HepG2 (cell line): ENCODE measurements around the gene SNIP1. TPM values are rescaled to one million over a fixed set of nuclear protein-coding genes. Genes with fewer than 3 reads are reported as not detected.
A peak's percentile ranks its signal among the peaks of the same experiment; 100 is the strongest.

Source experiments
- ASH2L ChIP-seq: fragments of 300-600, 200-600 bp; sonication (generic); IDR thresholded peaks from 2 replicates; pipeline ENCODE4 v1.7.0; 2017; ENCODE audit warnings: low read depth, mild to moderate bottlenecking, moderate library complexity, mixed read lengths, low read length; ENCODE audit not compliant: insufficient read length
- CC2D1A ChIP-seq: sonication (generic); formaldehyde crosslinking; IDR thresholded peaks from 2 replicates; pipeline ENCODE4 v1.8.1; 2023; ENCODE audit warnings: mild to moderate bottlenecking, missing genetic modification reagents
- DNMT3B ChIP-seq: conservative IDR thresholded peaks from 2 replicates; pipeline ENCODE4 v1.6.1; 2016; ENCODE audit warnings: missing biosample characterization, control low read depth
- E2F1 ChIP-seq: sonication (generic); formaldehyde crosslinking; IDR thresholded peaks from 2 replicates; pipeline ENCODE4 v1.5.0; 2020; ENCODE audit warnings: missing genetic modification reagents
- EP300 ChIP-seq, 3 experiments: sonication (generic) in 1 of 3; formaldehyde crosslinking in 1 of 3; IDR thresholded peaks; 2 replicates each; pipeline versions ENCODE4 v1.5.1 to v1.6.1; 2011 to 2020; ENCODE audit warnings: low read depth in 2 of 3, low read length in 2 of 3, borderline replicate concordance in 1 of 3, improper control_type of control experiment in 1 of 3, mild to moderate bottlenecking in 1 of 3, missing genetic modification reagents in 1 of 3, moderate library complexity in 1 of 3
- HDAC2 ChIP-seq: sonication (generic); formaldehyde crosslinking; IDR thresholded peaks from 2 replicates; pipeline ENCODE4 v1.4.0; 2020; ENCODE audit warnings: missing genetic modification reagents
- HINFP ChIP-seq: sonication (generic); formaldehyde crosslinking; IDR thresholded peaks from 2 replicates; pipeline ENCODE4 v1.4.0; 2020; ENCODE audit warnings: low read depth, mild to moderate bottlenecking, missing genetic modification reagents
- MED13 ChIP-seq: sonication (generic); formaldehyde crosslinking; IDR thresholded peaks from 2 replicates; pipeline ENCODE4 v1.5.0; 2020; ENCODE audit warnings: missing genetic modification reagents
- MTA3 ChIP-seq: sonication (generic); formaldehyde crosslinking; IDR thresholded peaks from 2 replicates; pipeline ENCODE4 v1.4.0; 2020; ENCODE audit warnings: missing genetic modification reagents
- NR2F2 ChIP-seq: IDR thresholded peaks from 2 replicates; pipeline ENCODE4 v1.6.1; 2012; ENCODE audit warnings: low read depth, inconsistent platforms, borderline replicate concordance
- NRL ChIP-seq: sonication (generic); formaldehyde crosslinking; IDR thresholded peaks from 2 replicates; pipeline ENCODE4 v1.5.0; 2020; ENCODE audit warnings: missing genetic modification reagents, mild to moderate bottlenecking, moderate library complexity, borderline replicate concordance
- RBFOX2 ChIP-seq: fragments of 200-400 bp; formaldehyde crosslinking; IDR thresholded peaks from 2 replicates; pipeline ENCODE4 v1.6.1; 2017; ENCODE audit warnings: low read depth, mild to moderate bottlenecking, low read length
- RFXAP ChIP-seq: sonication (generic); formaldehyde crosslinking; IDR thresholded peaks from 2 replicates; pipeline ENCODE4 v1.4.0; 2020; ENCODE audit warnings: missing genetic modification reagents, borderline replicate concordance
- STAT5B ChIP-seq: sonication (generic); formaldehyde crosslinking; IDR thresholded peaks from 2 replicates; pipeline ENCODE4 v1.4.0; 2020; ENCODE audit warnings: missing genetic modification reagents
- TERF1 ChIP-seq: sonication (generic); formaldehyde crosslinking; IDR thresholded peaks from 2 replicates; pipeline ENCODE4 v1.8.0; 2022; ENCODE audit warnings: mild to moderate bottlenecking, missing genetic modification reagents, moderate library complexity
- ZBTB25 ChIP-seq: IDR thresholded peaks from 2 replicates; pipeline ENCODE4 v1.6.1; 2018; ENCODE audit warnings: missing genetic modification reagents
- ZBTB43 ChIP-seq: sonication (generic); formaldehyde crosslinking; conservative IDR thresholded peaks from 2 replicates; pipeline ENCODE4 v1.4.0; 2020; ENCODE audit warnings: missing genetic modification reagents
- ZFP36L1 ChIP-seq: sonication (generic); formaldehyde crosslinking; IDR thresholded peaks from 2 replicates; pipeline ENCODE4 v1.8.0; 2022; ENCODE audit warnings: mild to moderate bottlenecking, missing genetic modification reagents, moderate library complexity
- ZNF256 ChIP-seq: sonication (generic); formaldehyde crosslinking; conservative IDR thresholded peaks from 2 replicates; pipeline ENCODE4 v1.4.0; 2020; ENCODE audit warnings: missing genetic modification reagents
- ZNF598 ChIP-seq: sonication (generic); formaldehyde crosslinking; IDR thresholded peaks from 2 replicates; pipeline ENCODE4 v1.5.1; 2020; ENCODE audit warnings: mild to moderate bottlenecking, missing genetic modification reagents, borderline replicate concordance
- ZNF773 ChIP-seq: sonication (generic); formaldehyde crosslinking; IDR thresholded peaks from 2 replicates; pipeline ENCODE4 v1.4.0; 2020; ENCODE audit warnings: missing genetic modification reagents, borderline replicate concordance
- polyA plus RNA-seq, 8 experiments: library from polyadenylated mRNA; depleted of rRNA in 3 of 8; stranded (reverse) in 7 of 8; unstranded in 1 of 8; fragments of >200 nt; fragmentation: Illumina TruSeq in 4 of 8; extraction: Trizol in 4 of 8; gene quantifications; 2 replicates each; pipeline versions ENCODE4 v1.2.1 to v1.2.3, GENCODE V29; 2011 to 2016; ENCODE audit warnings: low read depth in 4 of 8, missing spikeins in 1 of 8, mixed read lengths in 1 of 8; ENCODE audit not compliant: insufficient read depth in 1 of 8
- total RNA-seq, 5 experiments: library from RNA; depleted of rRNA; stranded (reverse); fragments of >200 nt; fragmentation: Illumina TruSeq; extraction: Trizol; gene quantifications; 2 replicates each; pipeline ENCODE4 v1.2.3, GENCODE V29; 2016; ENCODE audit warnings: low read depth in 1 of 5

The SNIP1 gene
- total and polyA plus RNA-seq, 2 of the 13 experiments (the other 11 are each of a cell fraction or from before 2014, with no cell fraction given) = 5.5 to 11.2 TPM

GRCh38 chr1:37561133-37562132, 7.3 kb upstream of the SNIP1 start (continued):
- TF ChIP-seq HINFP (CRISPR knock-in tag) (no peak), ASH2L (peak; percentile 16), MTA3 (no peak), TERF1 (CRISPR knock-in tag) (no peak), ZNF598 (CRISPR knock-in tag) (no peak), ZBTB25 (no peak), RFXAP (no peak), RBFOX2 (no peak), E2F1 (no peak), STAT5B (CRISPR knock-in tag) (no peak), ZFP36L1 (CRISPR knock-in tag) (no peak), ZNF256 (no peak), ZNF773 (CRISPR knock-in tag) (no peak), NRL (CRISPR knock-in tag) (no peak), ZBTB43 (CRISPR knock-in tag) (no peak), HDAC2 (0 out of 2 replicates have a peak, but pooled peaks have one; percentile 18), NR2F2 (no peak), CC2D1A (CRISPR knock-in tag) (no peak), DNMT3B (CRISPR knock-in tag) (no peak), EP300 (IDR thresholded peaks at IDR 0.05; ENCODE audit: low read depth in 2 of 2, low read length in 2 of 2) (no peak), EP300 (CRISPR knock-in tag; IDR thresholded peaks at IDR 0.05; ENCODE audit: borderline replicate concordance) (no peak), MED13 (CRISPR knock-in tag) (no peak)
